ENCODE data around the gene MISP3. TPM values are rescaled to one million over a fixed set of nuclear protein-coding genes. Genes with fewer than 3 reads are reported as not detected.

The MISP3 gene
- total and polyA plus RNA-seq, 9 of the 15 experiments (the other 6 are each of a cell fraction or from before 2014, with no cell fraction given), result 0.25 to 5.6 (median 1.6) TPM

DNA sequence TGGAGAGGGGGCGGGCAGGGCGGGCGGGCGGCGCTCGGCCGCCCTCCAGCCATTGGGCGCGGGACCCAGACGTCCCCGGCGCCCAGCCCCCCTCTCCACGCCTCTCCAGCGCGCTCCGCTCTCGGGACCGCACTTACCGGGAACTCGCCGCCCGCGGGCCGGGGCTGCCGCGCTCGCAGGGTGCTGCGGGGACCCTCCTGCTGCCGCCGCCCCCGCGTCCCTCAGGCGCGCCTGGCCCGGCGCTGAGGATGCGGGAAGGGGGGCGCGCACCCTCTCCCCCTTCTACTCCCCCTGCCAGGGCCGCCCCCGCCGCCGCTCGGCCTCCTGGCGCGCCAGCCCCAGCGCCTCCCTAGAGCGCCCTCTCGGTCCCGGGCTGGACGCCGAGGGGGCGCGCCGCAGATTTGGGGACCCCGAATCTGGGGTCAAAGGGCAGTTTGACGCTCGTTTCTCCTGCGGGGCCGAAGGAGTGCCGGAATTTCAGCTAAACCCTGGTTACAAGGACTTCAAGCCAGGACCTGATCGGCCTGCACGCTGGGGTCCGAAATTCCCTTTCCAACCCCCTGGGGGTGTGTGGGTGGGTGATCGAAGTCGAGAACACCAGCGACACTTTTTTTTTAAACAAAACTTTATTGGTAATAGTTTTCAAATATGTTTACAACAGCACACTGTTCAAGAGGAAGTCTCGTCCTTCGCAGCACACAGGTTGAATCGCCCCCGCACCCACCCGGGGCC is 18.7 kb downstream of the MISP3 start (continued):
- TF ChIP-seq RFX7 (CRISPR knock-in tag; IDR thresholded peaks at IDR 0.05), result no peak
- TF ChIP-seq RAD51 (IDR thresholded peaks at IDR 0.05; ENCODE audit: borderline replicate concordance, low read depth), result no peak

- FAIRE-seq, result no peak
- ATAC-seq, result peak; percentile 21
- peaks cover 11% of the 10 kb centered on the region for H3K79me2 ChIP-seq (ENCODE audit: control insufficient read depth, insufficient read depth, low read length)
- H4K20me1 ChIP-seq (replicated peaks; ENCODE audit: control insufficient read depth, insufficient read depth, low read length), result no peaks in the 10 kb centered on the region
- H3K27ac ChIP-seq (ENCODE audit: extremely low read depth, low read depth, low read length), result peak overlapping the region; percentile 97
- peaks cover 25% of the 10 kb centered on the region; the same call in 2 of the 3 replicates for H3K36me3 ChIP-seq (ENCODE audit: control insufficient read depth, insufficient read depth, low read length)
- H2AFZ ChIP-seq (ENCODE audit: low read depth, low read length), result peak overlapping the region; percentile 90
- DNase-seq (ENCODE audit: extremely low read depth in 1 of 4, low spot score in 3 of 4), result peak; percentile 56 to 62 (median 56)
- H3K27me3 ChIP-seq (ENCODE audit: control insufficient read depth in 2 of 2, insufficient read depth in 2 of 2, low read length in 2 of 2), result no peaks in the 10 kb centered on the region
- H3K9ac ChIP-seq (ENCODE audit: insufficient read depth in 1 of 2, low read depth in 2 of 2, low read length in 2 of 2), result peak overlapping the region; percentile 87 to 93
- peaks cover 10% of the 10 kb centered on the region for H3K9me3 ChIP-seq (replicated peaks; ENCODE audit: control insufficient read depth, insufficient read depth, low read depth, low read length)
- ChIA-PET CTCF (ENCODE audit: low intra/inter-chr PET ratio) (no interaction called here), POLR2A (interaction anchor here (0.6 to 1.9 kb wide), 6 partner anchors 9 to 324 kb away, joined by 3 to 6 read pairs (median 4); partner anchors contain the start of gene IL27RA)
- intact Hi-C loops (cut with micrococcal nuclease), result loop anchor here (2.0 kb wide), 1 partner anchor 45 kb away; the partner anchor contains the start of gene ASF1B
- WGBS (ENCODE audit: insufficient coverage, low coverage, missing lambda C conversion rate), result 5% methylated on average over 13 of the region's 15 CpGs
- peak overlapping the region; percentile 94 for H3K4me3 ChIP-seq
- H3K4me2 ChIP-seq (ENCODE audit: insufficient read depth, low read length), result peak overlapping the region; percentile 96
- in situ Hi-C loops (cut with MboI), result no loop called here
- H3K4me1 ChIP-seq (replicated peaks in 1 of 2; ENCODE audit: control insufficient read depth in 2 of 2, insufficient read depth in 2 of 2, low read length in 2 of 2), result peaks cover 5 to 31% of the 10 kb centered on the region in 2 experiments; a peak in 3 of 5 replicates
- TSS peak; percentile 47 for BruUV-seq (replicated peaks)
- H3K9me1 ChIP-seq (ENCODE audit: control insufficient read depth, insufficient read depth, low read length), result no peaks in the 10 kb centered on the region
- 0 out of 4 replicates have a peak, but pooled peaks of 1 of the 2 experiments have one; percentile 0 for TF ChIP-seq RCOR1 (IDR thresholded peaks at IDR 0.05; ENCODE audit: borderline replicate concordance in 1 of 2, low read depth in 2 of 2, low read length in 2 of 2)
- no peak for TF ChIP-seq RBM34 (IDR thresholded peaks at IDR 0.05; ENCODE audit: borderline replicate concordance, insufficient read depth, low read length)
- no peak for TF ChIP-seq ZNF445 (CRISPR knock-in tag; IDR thresholded peaks at IDR 0.05; ENCODE audit: low read depth)
- TF ChIP-seq, protein P1, sequence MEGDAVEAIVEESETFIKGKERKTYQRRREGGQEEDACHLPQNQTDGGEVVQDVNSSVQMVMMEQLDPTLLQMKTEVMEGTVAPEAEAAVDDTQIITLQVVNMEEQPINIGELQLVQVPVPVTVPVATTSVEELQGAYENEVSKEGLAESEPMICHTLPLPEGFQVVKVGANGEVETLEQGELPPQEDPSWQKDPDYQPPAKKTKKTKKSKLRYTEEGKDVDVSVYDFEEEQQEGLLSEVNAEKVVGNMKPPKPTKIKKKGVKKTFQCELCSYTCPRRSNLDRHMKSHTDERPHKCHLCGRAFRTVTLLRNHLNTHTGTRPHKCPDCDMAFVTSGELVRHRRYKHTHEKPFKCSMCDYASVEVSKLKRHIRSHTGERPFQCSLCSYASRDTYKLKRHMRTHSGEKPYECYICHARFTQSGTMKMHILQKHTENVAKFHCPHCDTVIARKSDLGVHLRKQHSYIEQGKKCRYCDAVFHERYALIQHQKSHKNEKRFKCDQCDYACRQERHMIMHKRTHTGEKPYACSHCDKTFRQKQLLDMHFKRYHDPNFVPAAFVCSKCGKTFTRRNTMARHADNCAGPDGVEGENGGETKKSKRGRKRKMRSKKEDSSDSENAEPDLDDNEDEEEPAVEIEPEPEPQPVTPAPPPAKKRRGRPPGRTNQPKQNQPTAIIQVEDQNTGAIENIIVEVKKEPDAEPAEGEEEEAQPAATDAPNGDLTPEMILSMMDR (IDR thresholded peaks at IDR 0.05 in 2 of 3, conservative IDR thresholded peaks at IDR 0.05 in 1 of 3; ENCODE audit: insufficient read depth in 2 of 3, low read depth in 1 of 3, low read length in 3 of 3), result peak; percentile 20 to 37 (median 36); a peak in 2 of 6 replicates
- no peak for TF ChIP-seq SRSF1 (IDR thresholded peaks at IDR 0.05; ENCODE audit: low read depth, low read length)
- TF ChIP-seq, protein P2, sequence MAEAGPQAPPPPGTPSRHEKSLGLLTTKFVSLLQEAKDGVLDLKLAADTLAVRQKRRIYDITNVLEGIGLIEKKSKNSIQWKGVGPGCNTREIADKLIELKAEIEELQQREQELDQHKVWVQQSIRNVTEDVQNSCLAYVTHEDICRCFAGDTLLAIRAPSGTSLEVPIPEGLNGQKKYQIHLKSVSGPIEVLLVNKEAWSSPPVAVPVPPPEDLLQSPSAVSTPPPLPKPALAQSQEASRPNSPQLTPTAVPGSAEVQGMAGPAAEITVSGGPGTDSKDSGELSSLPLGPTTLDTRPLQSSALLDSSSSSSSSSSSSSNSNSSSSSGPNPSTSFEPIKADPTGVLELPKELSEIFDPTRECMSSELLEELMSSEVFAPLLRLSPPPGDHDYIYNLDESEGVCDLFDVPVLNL (CRISPR knock-in tag; IDR thresholded peaks at IDR 0.05; ENCODE audit: low read depth), result no peak
- no peak for TF ChIP-seq PPARD (CRISPR knock-in tag; IDR thresholded peaks at IDR 0.05)
- TF ChIP-seq PURB (CRISPR knock-in tag; IDR thresholded peaks at IDR 0.05; ENCODE audit: low read depth), result no peak
- TF ChIP-seq ZNF436 (CRISPR knock-in tag; IDR thresholded peaks at IDR 0.05), result no peak
- no peak for TF ChIP-seq PML (IDR thresholded peaks at IDR 0.05; ENCODE audit: low read length)
- no peak for TF ChIP-seq FOXO4 (CRISPR knock-in tag; IDR thresholded peaks at IDR 0.05)
- TF ChIP-seq MEIS2 (IDR thresholded peaks at IDR 0.05; ENCODE audit: partially characterized antibody), result peak; percentile 79
- peak; percentile 8 for TF ChIP-seq BRD9 (IDR thresholded peaks at IDR 0.05; ENCODE audit: low read depth, partially characterized antibody)
Observed at GRCh38 chr19:14091813-14092462, 19.4 kb downstream of the MISP3 start.
